GM18867 (cell line): ENCODE results near the gene ITGAL.

Experiments used
- ATAC-seq: cut with Tn5 transposase; IDR thresholded peaks from one replicate; pipeline ENCODE4 v1.9.1; 2021; ENCODE audit warnings: mild to moderate bottlenecking, moderate library complexity; ENCODE audit not compliant: unreplicated experiment

ITGAL gene

GRCh38 chr16:30567160-30567990, 94.8 kb downstream of the ITGAL start:
- ATAC-seq, result no peak

DNA sequence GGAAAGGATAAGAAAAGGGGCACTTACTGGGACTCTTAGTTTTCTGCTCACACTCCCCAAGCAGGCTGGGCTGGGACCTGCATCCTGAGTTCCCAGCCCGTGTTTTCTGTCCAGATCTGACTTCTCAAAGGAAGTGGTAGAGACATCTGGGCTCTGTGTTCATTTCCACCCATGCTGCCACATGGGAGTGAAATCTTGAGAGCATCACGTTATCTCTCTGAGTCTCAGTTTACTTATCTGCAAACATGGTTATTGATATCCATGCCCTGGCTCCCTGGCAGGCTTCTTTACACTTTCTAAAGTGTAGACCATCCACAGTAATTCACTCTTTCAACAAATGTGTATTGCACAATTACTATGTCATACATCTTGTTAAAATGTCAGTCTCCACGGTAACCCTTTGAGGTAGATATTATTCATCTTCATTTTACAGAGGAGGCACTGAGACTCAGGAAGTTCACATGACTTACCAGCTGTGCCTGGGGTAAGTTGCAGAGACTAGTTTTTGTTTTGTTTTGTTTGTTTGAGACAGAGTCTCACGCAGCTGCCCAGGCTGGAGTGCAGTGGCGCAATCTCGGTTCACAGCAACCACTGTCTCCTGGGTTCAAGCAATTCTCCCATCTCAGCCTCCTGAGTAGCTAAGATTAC, 95.6 kb downstream of the ITGAL start:
- ATAC-seq, result peak; percentile 36

- no peak for ATAC-seq
Observed at GRCh38 chr16:30569281-30569680, 96.7 kb downstream of the ITGAL start.

DNA sequence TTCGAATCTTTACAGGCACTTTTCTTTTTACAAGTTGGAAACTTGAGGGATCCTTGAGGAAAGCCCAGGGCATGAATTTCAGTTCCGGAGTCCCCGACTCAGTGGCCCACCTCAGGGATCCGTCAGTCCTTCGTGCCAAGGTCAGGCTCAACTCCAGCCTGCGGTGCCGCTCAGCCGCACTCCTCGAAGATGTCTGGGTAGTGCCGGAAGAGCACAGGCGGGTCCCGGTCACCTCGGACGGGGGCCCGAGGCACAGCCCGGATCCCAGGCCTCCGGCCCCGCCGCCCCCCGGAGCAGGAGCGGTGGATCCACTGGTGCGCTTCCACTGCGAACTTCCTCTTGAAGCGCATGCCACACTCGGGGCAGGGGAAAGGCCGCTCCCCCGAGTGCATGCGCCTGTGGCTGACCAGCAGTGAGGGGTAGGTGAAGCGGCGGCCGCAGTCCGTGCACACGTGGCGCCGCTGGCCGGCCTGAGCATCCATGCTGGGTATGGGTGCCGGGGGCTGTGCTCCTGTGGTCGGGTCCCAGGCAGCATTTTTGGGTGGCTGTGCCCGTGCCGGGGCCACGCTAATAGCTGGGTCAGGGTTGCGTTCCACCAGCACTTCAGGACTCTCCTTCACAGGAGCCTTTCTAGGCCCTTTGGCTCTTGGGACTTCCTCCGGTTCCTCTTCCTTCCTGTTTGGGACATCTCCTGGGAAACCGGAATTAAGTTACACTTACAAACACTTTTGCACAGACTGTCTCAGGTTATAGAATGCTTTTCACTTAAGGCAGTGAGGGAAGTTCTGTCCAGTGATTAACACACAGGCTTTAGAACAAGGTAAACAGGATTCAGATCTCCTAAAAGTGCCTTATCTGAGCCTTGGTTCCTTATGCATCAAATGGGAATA, 97.4 kb downstream of the ITGAL start:
- ATAC-seq, result no peak

DNA sequence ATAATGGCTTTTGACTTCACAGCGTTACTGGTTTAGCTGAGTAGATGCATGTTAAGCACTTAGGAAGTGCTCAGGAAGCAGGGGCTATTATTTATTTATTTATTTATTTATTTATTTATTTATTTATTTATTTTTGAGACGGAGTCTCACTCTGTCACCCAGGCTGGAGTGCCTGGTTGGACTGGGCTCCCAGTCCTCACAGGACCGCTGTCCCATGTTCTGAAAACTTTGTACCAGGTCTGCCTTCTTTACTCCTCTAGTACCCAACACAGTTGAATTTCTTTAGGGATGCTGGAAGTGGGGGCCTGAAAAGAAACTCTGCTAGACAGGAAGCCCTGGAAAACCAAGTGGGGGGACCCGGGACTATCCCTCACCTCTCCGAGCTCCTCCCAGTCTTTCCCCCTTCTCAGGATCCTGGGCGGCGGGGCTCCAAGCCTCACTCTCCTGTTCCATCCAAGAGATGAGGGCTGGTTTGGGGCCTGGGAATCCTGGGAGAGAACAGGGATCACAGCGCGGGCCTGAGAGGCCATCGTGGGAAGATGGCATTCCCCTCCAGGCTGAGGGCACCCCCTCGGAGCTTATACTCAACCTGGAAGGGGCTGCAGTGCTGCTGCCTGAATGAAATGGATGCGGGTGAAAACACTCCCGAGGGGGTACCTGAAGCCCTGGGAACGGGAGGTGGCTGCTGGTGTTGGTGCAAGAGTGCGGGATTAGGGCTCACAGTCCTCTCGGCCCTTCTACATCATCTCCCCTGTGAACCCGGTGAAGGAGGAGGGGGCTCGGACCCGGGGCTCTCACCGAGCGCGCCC, 98.3 kb downstream of the ITGAL start:
- no peak for ATAC-seq

DNA sequence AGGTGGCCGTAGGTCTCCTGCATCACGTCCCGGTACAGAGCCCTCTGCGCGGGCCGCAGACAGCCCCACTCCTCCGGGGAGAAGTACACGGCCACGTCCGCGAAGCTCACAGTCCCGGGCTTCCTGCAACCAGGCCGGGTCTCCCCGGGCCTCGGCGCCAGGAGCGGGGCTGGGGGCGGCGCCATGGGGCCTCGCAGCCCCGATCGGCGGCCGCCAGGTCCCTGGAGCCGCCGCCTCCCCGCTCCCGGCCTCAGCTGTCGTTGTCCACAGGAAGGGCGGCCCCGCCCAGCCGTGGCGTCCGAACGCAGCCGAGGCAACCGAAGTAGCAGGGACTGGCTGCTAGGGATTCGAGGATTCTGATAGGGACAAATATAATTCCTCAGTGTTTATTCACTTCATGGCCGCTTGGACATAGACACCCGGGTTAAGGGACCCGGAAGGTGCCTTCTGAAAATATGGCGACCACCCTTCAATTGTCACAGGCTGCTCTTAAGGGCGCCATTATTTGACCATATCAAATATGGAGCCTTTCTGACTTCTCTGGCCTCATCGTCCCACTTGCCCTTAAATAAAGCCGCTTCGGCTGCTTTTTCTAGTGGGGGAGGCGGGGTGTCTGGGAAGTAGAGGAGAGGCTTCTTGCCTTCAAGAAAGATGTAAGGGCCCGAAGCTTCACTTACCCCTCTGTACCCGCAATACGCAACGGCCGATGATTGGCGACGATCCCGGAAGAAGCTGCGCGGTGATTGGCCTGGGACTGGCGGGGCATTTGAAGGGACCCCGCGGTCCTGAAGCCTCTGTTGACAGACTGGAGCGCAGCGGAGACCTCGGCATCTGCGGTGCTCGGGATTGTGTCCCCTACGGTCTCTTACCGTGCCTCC, 99.1 kb downstream of the ITGAL start, which contains the start of gene ZNF688:
TSS of gene ZNF688 (minus strand) at position 270 of the 878 bp plus-strand sequence. CDS start at position 185, 85 bp downstream.
- peak; percentile 75 for ATAC-seq
